PFSK-1 (cell line): ENCODE data around the gene IL12RB1.

Experiments used
- FOXP2 ChIP-seq: optimal IDR thresholded peaks from 2 replicates; pipeline ENCODE3; 2011; ENCODE audit warnings: borderline replicate concordance, control low read depth, inconsistent platforms; ENCODE audit not compliant: insufficient read depth; ENCODE audit errors: extremely low read length, extremely low read depth
- POLR2AphosphoS5 ChIP-seq: IDR thresholded peaks from 2 replicates; pipeline ENCODE4 v1.6.1; 2012; ENCODE audit warnings: low read depth, mild to moderate bottlenecking, control low read depth, low read length, moderate library complexity
- REST ChIP-seq, 2 experiments: IDR thresholded peaks; 2 replicates each; pipeline versions ENCODE4 v1.6.1 to v1.8.0; 2011 to 2012; ENCODE audit warnings: low read depth in 2 of 2, low read length in 2 of 2, control low read depth in 1 of 2, inconsistent platforms in 1 of 2, mild to moderate bottlenecking in 1 of 2, moderate library complexity in 1 of 2; ENCODE audit not compliant: insufficient read depth in 1 of 2
- SIN3A ChIP-seq: IDR thresholded peaks from 2 replicates; pipeline ENCODE4 v1.6.1; 2012; ENCODE audit warnings: mild to moderate bottlenecking, low read length, moderate library complexity, borderline replicate concordance; ENCODE audit not compliant: insufficient read depth
- TAF1 ChIP-seq: IDR thresholded peaks from 2 replicates; pipeline ENCODE4 v1.6.1; 2012; ENCODE audit warnings: low read length, control low read depth, borderline replicate concordance; ENCODE audit not compliant: insufficient read depth

The IL12RB1 gene

GRCh38 chr19:18074192-18074591 lies 12.5 kb downstream of the IL12RB1 start:
- TF ChIP-seq POLR2AphosphoS5 = no peak
- TF ChIP-seq FOXP2 = no peak
- no peak for TF ChIP-seq REST (IDR thresholded peaks at IDR 0.05; ENCODE audit: insufficient read depth in 1 of 2, low read depth in 2 of 2, low read length in 2 of 2)
- no peak for TF ChIP-seq SIN3A
- no peak for TF ChIP-seq TAF1

GRCh38 chr19:18073197-18073596 lies 13.5 kb downstream of the IL12RB1 start:
- TF ChIP-seq POLR2AphosphoS5 = no peak
- no peak for TF ChIP-seq TAF1
- TF ChIP-seq REST (IDR thresholded peaks at IDR 0.05; ENCODE audit: insufficient read depth in 1 of 2, low read depth in 2 of 2, low read length in 2 of 2) = no peak
- TF ChIP-seq FOXP2 = no peak
- no peak for TF ChIP-seq SIN3A

GRCh38 chr19:18072335-18072734 lies 14.4 kb downstream of the IL12RB1 start:
- TF ChIP-seq TAF1 (no peak), SIN3A (no peak), REST (IDR thresholded peaks at IDR 0.05; ENCODE audit: insufficient read depth in 1 of 2, low read depth in 2 of 2, low read length in 2 of 2) (no peak), FOXP2 (no peak), POLR2AphosphoS5 (no peak)

GRCh38 chr19:18070181-18070580 lies 16.6 kb downstream of the IL12RB1 start:
- TF ChIP-seq FOXP2 (no peak), REST (IDR thresholded peaks at IDR 0.05; ENCODE audit: insufficient read depth in 1 of 2, low read depth in 2 of 2, low read length in 2 of 2) (no peak), SIN3A (no peak), POLR2AphosphoS5 (no peak), TAF1 (no peak)

GRCh38 chr19:18069383-18069782 lies 17.4 kb downstream of the IL12RB1 start:
- no peak for TF ChIP-seq SIN3A
- no peak for TF ChIP-seq TAF1
- no peak for TF ChIP-seq REST (IDR thresholded peaks at IDR 0.05; ENCODE audit: insufficient read depth in 1 of 2, low read depth in 2 of 2, low read length in 2 of 2)
- no peak for TF ChIP-seq POLR2AphosphoS5
- TF ChIP-seq FOXP2 = no peak
